ENCODE measurements around the gene S100A13.
A peak's percentile ranks its signal among the peaks of the same experiment; 100 is the strongest.

DNA sequence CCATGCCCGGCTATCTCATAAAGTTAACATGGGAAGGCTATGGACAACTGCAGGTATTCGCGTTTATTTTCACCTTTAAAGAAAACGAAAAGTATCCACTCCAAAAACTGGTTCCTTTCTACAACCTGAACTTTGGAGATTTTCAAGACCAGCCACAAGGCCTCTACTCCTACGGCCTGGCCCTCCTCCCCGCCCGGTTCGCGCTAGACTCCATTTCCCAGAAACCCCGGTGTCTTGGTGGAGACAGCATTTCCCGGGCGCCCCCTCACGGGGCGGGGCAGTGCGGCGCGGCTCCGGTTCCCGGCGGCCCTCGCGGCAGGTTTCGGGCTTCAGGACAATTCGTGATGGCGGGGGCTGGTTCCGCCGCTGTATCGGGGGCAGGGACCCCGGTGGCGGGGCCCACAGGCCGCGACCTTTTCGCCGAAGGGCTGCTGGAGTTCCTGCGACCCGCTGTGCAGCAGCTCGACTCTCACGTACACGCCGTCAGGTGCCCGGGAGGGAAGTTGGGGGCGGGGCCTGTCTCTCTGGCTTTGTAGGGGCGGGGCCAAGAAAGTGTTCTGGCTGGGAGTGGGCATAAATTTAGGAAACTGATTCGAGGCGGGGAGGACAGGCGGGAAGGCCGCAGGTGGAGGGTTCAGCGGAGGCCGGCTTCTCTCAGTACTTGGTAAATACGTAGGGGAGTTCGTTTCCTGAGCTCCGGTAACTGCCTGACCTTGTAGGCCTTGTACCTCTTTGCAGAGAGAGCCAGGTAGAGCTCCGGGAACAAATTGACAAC, 31.3 kb upstream of the S100A13 start, which contains the start of gene SNAPIN:
- TF ChIP-seq, protein P1, sequence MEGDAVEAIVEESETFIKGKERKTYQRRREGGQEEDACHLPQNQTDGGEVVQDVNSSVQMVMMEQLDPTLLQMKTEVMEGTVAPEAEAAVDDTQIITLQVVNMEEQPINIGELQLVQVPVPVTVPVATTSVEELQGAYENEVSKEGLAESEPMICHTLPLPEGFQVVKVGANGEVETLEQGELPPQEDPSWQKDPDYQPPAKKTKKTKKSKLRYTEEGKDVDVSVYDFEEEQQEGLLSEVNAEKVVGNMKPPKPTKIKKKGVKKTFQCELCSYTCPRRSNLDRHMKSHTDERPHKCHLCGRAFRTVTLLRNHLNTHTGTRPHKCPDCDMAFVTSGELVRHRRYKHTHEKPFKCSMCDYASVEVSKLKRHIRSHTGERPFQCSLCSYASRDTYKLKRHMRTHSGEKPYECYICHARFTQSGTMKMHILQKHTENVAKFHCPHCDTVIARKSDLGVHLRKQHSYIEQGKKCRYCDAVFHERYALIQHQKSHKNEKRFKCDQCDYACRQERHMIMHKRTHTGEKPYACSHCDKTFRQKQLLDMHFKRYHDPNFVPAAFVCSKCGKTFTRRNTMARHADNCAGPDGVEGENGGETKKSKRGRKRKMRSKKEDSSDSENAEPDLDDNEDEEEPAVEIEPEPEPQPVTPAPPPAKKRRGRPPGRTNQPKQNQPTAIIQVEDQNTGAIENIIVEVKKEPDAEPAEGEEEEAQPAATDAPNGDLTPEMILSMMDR (IDR thresholded peaks at IDR 0.05; ENCODE audit: borderline replicate concordance, extremely low read depth, low read length, poor library complexity, severe bottlenecking), result peak; percentile 32
- no peak for TF ChIP-seq EZH2 (IDR thresholded peaks at IDR 0.05; ENCODE audit: borderline replicate concordance, low read depth, low read length, severe bottlenecking)
